ENCODE measurements around the gene POLH. TPM values are rescaled to one million over a fixed set of nuclear protein-coding genes. Genes with fewer than 3 reads are reported as not detected.

POLH gene
- total and polyA plus RNA-seq, 9 of the 15 experiments (the other 6 are each of a cell fraction or from before 2014, with no cell fraction given), result 5.8 to 31.6 (median 20.6) TPM

DNA sequence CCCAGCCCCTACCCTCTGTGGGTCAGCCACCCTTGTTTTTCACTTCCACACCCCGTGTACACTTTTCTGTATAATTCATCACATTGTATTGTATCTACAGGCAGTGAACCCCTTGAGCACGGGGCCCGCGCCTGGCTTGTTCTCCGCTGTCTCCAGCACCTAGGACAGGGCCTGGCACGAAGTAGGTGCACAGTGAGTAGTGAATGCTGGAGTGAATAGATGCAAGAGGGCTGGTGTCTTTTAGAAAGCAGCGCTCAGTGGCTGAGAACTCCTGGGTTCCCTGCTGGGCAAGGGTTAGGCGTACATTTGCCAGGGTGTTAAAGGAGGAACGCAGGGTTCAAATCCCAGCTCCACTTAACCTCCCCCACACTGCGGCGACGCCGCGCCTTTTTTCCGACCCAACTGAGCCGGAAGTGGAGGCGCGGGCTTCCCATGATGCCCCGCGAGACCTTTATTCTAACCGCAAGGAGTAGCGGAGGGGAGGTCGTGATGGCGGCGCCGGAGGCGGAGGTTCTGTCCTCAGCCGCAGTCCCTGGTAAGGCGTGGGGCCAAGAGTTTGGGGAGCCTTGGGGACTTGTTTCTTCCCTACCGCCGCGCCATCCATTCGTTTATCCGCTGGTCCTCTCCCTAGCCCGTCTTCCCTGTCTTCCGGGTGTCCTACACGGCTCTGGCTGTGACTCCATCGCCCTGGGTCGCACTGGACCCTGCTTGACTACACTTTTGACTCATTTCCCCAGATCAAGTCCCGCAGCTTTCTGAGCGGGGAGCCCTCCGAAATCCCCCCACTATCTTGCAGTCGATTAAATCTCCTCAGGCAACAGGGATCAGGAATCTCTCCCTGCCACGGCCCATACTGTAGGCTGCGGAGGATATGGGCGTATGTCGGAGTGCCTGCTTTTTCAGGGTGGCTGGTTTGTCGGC, 59.7 kb downstream of the POLH start, which contains the start of gene MAD2L1BP (continued):
- TF ChIP-seq ZNF431 (CRISPR knock-in tag; IDR thresholded peaks at IDR 0.05) (0 out of 2 replicates have a peak, but pooled peaks have one; percentile 54), TGIF2 (CRISPR knock-in tag; IDR thresholded peaks at IDR 0.05) (no peak), NCOA6 (IDR thresholded peaks at IDR 0.05) (no peak), ZNF696 (CRISPR knock-in tag; conservative IDR thresholded peaks at IDR 0.05) (0 out of 2 replicates have a peak, but pooled peaks have one; percentile 38), STAT5B (CRISPR knock-in tag; IDR thresholded peaks at IDR 0.05) (no peak), SMAD1 (IDR thresholded peaks at IDR 0.05; ENCODE audit: low read depth, low read length, partially characterized antibody) (peak; percentile 78), YY1 (IDR thresholded peaks at IDR 0.05; ENCODE audit: borderline replicate concordance in 1 of 3, control insufficient read depth in 1 of 3, extremely low read depth in 1 of 3, insufficient read depth in 3 of 3, insufficient read length in 1 of 3, insufficient replicate concordance in 2 of 3, low read depth in 1 of 3, low read length in 2 of 3) (peak; percentile 57 to 96 (median 90)), ZC3H11A (IDR thresholded peaks at IDR 0.05; ENCODE audit: low read depth, low read length) (peak; percentile 65; the same call in 1 of the 2 replicates), SPI1 (IDR thresholded peaks at IDR 0.05; ENCODE audit: borderline replicate concordance, low read depth, low read length) (peak; percentile 46; the same call in 1 of the 2 replicates), TAF1 (IDR thresholded peaks at IDR 0.05; ENCODE audit: control insufficient read depth, extremely low read depth, insufficient read depth, low read length, severe bottlenecking) (peak; percentile 93), NFIX (CRISPR knock-in tag; IDR thresholded peaks at IDR 0.05; ENCODE audit: low read depth) (no peak), MAFF (IDR thresholded peaks at IDR 0.05; ENCODE audit: low read length) (no peak), KLF1 (tag; IDR thresholded peaks at IDR 0.05) (peak; percentile 93), KDM5B (IDR thresholded peaks at IDR 0.05; ENCODE audit: insufficient replicate concordance, low read depth, low read length) (peak; percentile 97), ZNF121 (CRISPR knock-in tag; conservative IDR thresholded peaks at IDR 0.05) (peak; percentile 11; the same call in 1 of the 2 replicates)
- TF ChIP-seq, protein P1, sequence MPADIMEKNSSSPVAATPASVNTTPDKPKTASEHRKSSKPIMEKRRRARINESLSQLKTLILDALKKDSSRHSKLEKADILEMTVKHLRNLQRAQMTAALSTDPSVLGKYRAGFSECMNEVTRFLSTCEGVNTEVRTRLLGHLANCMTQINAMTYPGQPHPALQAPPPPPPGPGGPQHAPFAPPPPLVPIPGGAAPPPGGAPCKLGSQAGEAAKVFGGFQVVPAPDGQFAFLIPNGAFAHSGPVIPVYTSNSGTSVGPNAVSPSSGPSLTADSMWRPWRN (IDR thresholded peaks at IDR 0.05; ENCODE audit: low read depth), result no peak
- TF ChIP-seq, protein P2, sequence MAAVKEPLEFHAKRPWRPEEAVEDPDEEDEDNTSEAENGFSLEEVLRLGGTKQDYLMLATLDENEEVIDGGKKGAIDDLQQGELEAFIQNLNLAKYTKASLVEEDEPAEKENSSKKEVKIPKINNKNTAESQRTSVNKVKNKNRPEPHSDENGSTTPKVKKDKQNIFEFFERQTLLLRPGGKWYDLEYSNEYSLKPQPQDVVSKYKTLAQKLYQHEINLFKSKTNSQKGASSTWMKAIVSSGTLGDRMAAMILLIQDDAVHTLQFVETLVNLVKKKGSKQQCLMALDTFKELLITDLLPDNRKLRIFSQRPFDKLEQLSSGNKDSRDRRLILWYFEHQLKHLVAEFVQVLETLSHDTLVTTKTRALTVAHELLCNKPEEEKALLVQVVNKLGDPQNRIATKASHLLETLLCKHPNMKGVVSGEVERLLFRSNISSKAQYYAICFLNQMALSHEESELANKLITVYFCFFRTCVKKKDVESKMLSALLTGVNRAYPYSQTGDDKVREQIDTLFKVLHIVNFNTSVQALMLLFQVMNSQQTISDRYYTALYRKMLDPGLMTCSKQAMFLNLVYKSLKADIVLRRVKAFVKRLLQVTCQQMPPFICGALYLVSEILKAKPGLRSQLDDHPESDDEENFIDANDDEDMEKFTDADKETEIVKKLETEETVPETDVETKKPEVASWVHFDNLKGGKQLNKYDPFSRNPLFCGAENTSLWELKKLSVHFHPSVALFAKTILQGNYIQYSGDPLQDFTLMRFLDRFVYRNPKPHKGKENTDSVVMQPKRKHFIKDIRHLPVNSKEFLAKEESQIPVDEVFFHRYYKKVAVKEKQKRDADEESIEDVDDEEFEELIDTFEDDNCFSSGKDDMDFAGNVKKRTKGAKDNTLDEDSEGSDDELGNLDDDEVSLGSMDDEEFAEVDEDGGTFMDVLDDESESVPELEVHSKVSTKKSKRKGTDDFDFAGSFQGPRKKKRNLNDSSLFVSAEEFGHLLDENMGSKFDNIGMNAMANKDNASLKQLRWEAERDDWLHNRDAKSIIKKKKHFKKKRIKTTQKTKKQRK (IDR thresholded peaks at IDR 0.05; ENCODE audit: borderline replicate concordance, low read depth, low read length), result no peak
- TF ChIP-seq, protein P3, sequence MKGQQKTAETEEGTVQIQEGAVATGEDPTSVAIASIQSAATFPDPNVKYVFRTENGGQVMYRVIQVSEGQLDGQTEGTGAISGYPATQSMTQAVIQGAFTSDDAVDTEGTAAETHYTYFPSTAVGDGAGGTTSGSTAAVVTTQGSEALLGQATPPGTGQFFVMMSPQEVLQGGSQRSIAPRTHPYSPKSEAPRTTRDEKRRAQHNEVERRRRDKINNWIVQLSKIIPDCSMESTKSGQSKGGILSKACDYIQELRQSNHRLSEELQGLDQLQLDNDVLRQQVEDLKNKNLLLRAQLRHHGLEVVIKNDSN (CRISPR knock-in tag; IDR thresholded peaks at IDR 0.05), result no peak
- TF ChIP-seq, protein P4, sequence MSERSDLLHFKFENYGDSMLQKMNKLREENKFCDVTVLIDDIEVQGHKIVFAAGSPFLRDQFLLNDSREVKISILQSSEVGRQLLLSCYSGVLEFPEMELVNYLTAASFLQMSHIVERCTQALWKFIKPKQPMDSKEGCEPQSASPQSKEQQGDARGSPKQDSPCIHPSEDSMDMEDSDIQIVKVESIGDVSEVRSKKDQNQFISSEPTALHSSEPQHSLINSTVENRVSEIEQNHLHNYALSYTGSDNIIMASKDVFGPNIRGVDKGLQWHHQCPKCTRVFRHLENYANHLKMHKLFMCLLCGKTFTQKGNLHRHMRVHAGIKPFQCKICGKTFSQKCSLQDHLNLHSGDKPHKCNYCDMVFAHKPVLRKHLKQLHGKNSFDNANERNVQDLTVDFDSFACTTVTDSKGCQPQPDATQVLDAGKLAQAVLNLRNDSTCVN (CRISPR knock-in tag; IDR thresholded peaks at IDR 0.05), result no peak
